CD4-positive, alpha-beta T cell (primary cell): ENCODE results near the gene ARHGEF11. TPM values are rescaled to one million over a fixed set of nuclear protein-coding genes. Genes with fewer than 3 reads are reported as not detected.

Experiments used
- ATAC-seq: fragments of 200-7000 bp; cut with Tn5 transposase; one replicate; pipeline ENCODE4 v1.10.0; 2022; ENCODE audit warnings: mild to moderate bottlenecking; ENCODE audit not compliant: poor library complexity
- CTCF ChIA-PET: fragments of 350-600 bp; sonication (Branson Sonifier 250); formaldehyde crosslinking; loops from one replicate; lab custom pipeline; 2021; ENCODE audit warnings: antibody characterized with exemption, inconsistent platforms; lab: Charles Lee
- POLR2A ChIA-PET: fragments of 350-600 bp; sonication (Branson Sonifier 250); formaldehyde crosslinking; loops from one replicate; lab custom pipeline; 2021; ENCODE audit warnings: antibody characterized with exemption, inconsistent platforms; lab: Charles Lee
- DNase-seq, 14 experiments: peaks; one replicate each; pipeline ENCODE4 v3.0.0-alpha.2; 2013 to 2020; ENCODE audit warnings: mixed read lengths in 2 of 14
- H3K27ac ChIP-seq, 2 donors: one replicate each; pipeline versions ENCODE4 v1.5.1 to v1.7.0; 2013; ENCODE audit warnings: low read length in 2 of 2, low read depth in 1 of 2, mild to moderate bottlenecking in 1 of 2
- H3K27me3 ChIP-seq, 2 experiments: 1 replicate in 1 of 2; 2 replicates in 1 of 2; pipeline versions ENCODE4 v1.6.1 to v1.7.0; 2013; ENCODE audit warnings: low read length in 2 of 2, control low read depth in 1 of 2, mild to moderate bottlenecking in 1 of 2, moderate library complexity in 1 of 2; ENCODE audit not compliant: insufficient read depth in 2 of 2, control insufficient read depth in 1 of 2
- H3K36me3 ChIP-seq: one replicate; pipeline ENCODE4 v1.6.1; 2013; ENCODE audit warnings: low read length, control low read depth; ENCODE audit not compliant: insufficient read depth
- H3K4me1 ChIP-seq: one replicate; pipeline ENCODE4 v1.6.1; 2013; ENCODE audit warnings: low read length, control low read depth; ENCODE audit not compliant: insufficient read depth
- H3K4me3 ChIP-seq: one replicate; pipeline ENCODE4 v1.5.1; 2013; ENCODE audit warnings: mild to moderate bottlenecking, low read length, moderate library complexity
- H3K9me3 ChIP-seq, 2 experiments: 1 replicate in 1 of 2; 2 replicates in 1 of 2; pipeline versions ENCODE4 v1.6.1 to v1.7.0; 2013; ENCODE audit warnings: low read length in 2 of 2, mild to moderate bottlenecking in 2 of 2, control low read depth in 1 of 2, moderate library complexity in 1 of 2; ENCODE audit not compliant: control insufficient read depth in 1 of 2, insufficient read depth in 1 of 2
- H3K27ac Mint-ChIP-seq: one replicate; pipeline ENCODE4 v1.8.0; 2020; ENCODE audit warnings: mixed read lengths
- H3K27me3 Mint-ChIP-seq: one replicate; pipeline ENCODE4 v1.8.0; 2021; ENCODE audit warnings: mixed read lengths
- H3K36me3 Mint-ChIP-seq: one replicate; pipeline ENCODE4 v1.8.0; 2021; ENCODE audit warnings: low read depth, mixed read lengths
- H3K4me1 Mint-ChIP-seq: one replicate; pipeline ENCODE4 v1.8.0; 2021; ENCODE audit warnings: low read depth, mixed read lengths
- H3K4me3 Mint-ChIP-seq: one replicate; pipeline ENCODE4 v1.8.0; 2020; ENCODE audit warnings: mild to moderate bottlenecking, mixed read lengths
- H3K9me3 Mint-ChIP-seq: one replicate; pipeline ENCODE4 v1.8.0; 2020; ENCODE audit warnings: mixed read lengths
- CTCF ChIP-seq: fragments of 200-600 bp; IDR thresholded peaks from one replicate; pipeline ENCODE4 v1.8.0; 2022; ENCODE audit warnings: antibody characterized with exemption, mild to moderate bottlenecking
- intact Hi-C, 2 experiments: fragments of 100-400 bp; cut with DNase I in 1 of 2; cut with micrococcal nuclease in 1 of 2; formaldehyde crosslinking; loops; one replicate each; pipeline versions ENCODE4 v1.15.1 to v1.9.0; 2023 to 2025; cut with DNase I, micrococcal nuclease
- total RNA-seq, 174 experiments: library from RNA in 2 of 174; stranded (reverse) in 2 of 174; gene quantifications; one replicate each; pipeline ENCODE4 v1.2.3 and lab custom pipeline; 2021 to 2026

The ARHGEF11 gene
- total RNA-seq, 2 experiments from 2014 or later: 13.7 to 13.9 TPM

- intact Hi-C loops: no loop called here
- ChIA-PET POLR2A (no interaction called here), CTCF (interaction anchor here (0.8 kb wide), 1 partner anchor 9 kb away, joined by 3 read pairs; no protein-coding TSS in a partner anchor)
- Mint-ChIP-seq H3K27me3 (peaks cover 52% of the 10 kb centered on the region), H3K9me3 (no peaks in the 10 kb centered on the region), H3K36me3 (no peaks in the 10 kb centered on the region), H3K4me3 (no peak overlapping the region), H3K27ac (no peak overlapping the region), H3K4me1 (no peaks in the 10 kb centered on the region)
- Histone ChIP-seq H3K27me3 (peaks cover 0 to 12% of the 10 kb centered on the region in 2 experiments), H3K27ac (no peak overlapping the region), H3K36me3 (no peaks in the 10 kb centered on the region), H3K4me3 (no peak overlapping the region), H3K4me1 (no peaks in the 10 kb centered on the region), H3K9me3 (no peaks in the 10 kb centered on the region)
- no peak for TF ChIP-seq CTCF
- DNase-seq (no peak), ATAC-seq (no peak)
Observed at GRCh38 chr1:156998301-156998700, 47.2 kb downstream of the ARHGEF11 start.

- TF ChIP-seq CTCF: no peak
- Histone ChIP-seq H3K27me3 (peaks cover 0 to 12% of the 10 kb centered on the region in 2 experiments), H3K4me3 (no peak overlapping the region), H3K27ac (no peak overlapping the region), H3K36me3 (no peaks in the 10 kb centered on the region), H3K4me1 (no peaks in the 10 kb centered on the region), H3K9me3 (no peaks in the 10 kb centered on the region)
- CTCF ChIA-PET: no interaction called here
- POLR2A ChIA-PET: no interaction called here
- Mint-ChIP-seq H3K9me3 (no peaks in the 10 kb centered on the region), H3K4me1 (no peaks in the 10 kb centered on the region), H3K27ac (no peak overlapping the region), H3K36me3 (no peaks in the 10 kb centered on the region), H3K4me3 (no peak overlapping the region), H3K27me3 (peaks cover 43% of the 10 kb centered on the region)
- ATAC-seq (no peak), DNase-seq (no peak)
- intact Hi-C loops: no loop called here
Observed at GRCh38 chr1:156995412-156995811, 50.1 kb downstream of the ARHGEF11 start.

GRCh38 chr1:156994277-156994676 is 51.3 kb downstream of the ARHGEF11 start:
- Mint-ChIP-seq H3K9me3 (no peaks in the 10 kb centered on the region), H3K27ac (no peak overlapping the region), H3K4me3 (no peak overlapping the region), H3K4me1 (no peaks in the 10 kb centered on the region), H3K36me3 (no peaks in the 10 kb centered on the region), H3K27me3 (peaks cover 34% of the 10 kb centered on the region)
- Histone ChIP-seq H3K4me1 (no peaks in the 10 kb centered on the region), H3K4me3 (no peak overlapping the region), H3K9me3 (no peaks in the 10 kb centered on the region), H3K27ac (no peak overlapping the region), H3K27me3 (peaks cover 0 to 12% of the 10 kb centered on the region in 2 experiments), H3K36me3 (no peaks in the 10 kb centered on the region)
- intact Hi-C loops: no loop called here
- no peak for TF ChIP-seq CTCF
- ATAC-seq (no peak), DNase-seq (no peak)
- ChIA-PET CTCF (no interaction called here), POLR2A (no interaction called here)
